Esophagus muscularis mucosa (tissue), 4 donors: ENCODE measurements around the gene ABCF2.

Source experiments
- CTCF ChIP-seq, 3 experiments: fragments of 200-600 bp in 2 of 3; fragments of 450-650 bp in 1 of 3; sonication (generic) in 2 of 3; IDR thresholded peaks; one replicate each; pipeline ENCODE4 v1.5.1; 2017 to 2019; ENCODE audit warnings: antibody characterized with exemption in 3 of 3, mild to moderate bottlenecking in 2 of 3, moderate library complexity in 1 of 3
- EP300 ChIP-seq: sonication (generic); formaldehyde crosslinking; IDR thresholded peaks from one replicate; pipeline ENCODE4 v1.6.1; 2017; ENCODE audit warnings: antibody characterized with exemption
- POLR2AphosphoS5 ChIP-seq, 2 donors: sonication (generic); formaldehyde crosslinking; IDR thresholded peaks; one replicate each; pipeline ENCODE4 v1.6.1; 2017; ENCODE audit warnings: antibody characterized with exemption in 2 of 2

GRCh38 chr7:151273651-151274390 lies 46.8 kb upstream of the ABCF2 start:
- no peak for TF ChIP-seq CTCF (IDR thresholded peaks at IDR 0.05)
- TF ChIP-seq EP300, result no peak
- no peak for TF ChIP-seq POLR2AphosphoS5 (IDR thresholded peaks at IDR 0.05)
